Transverse colon (tissue), 4 donors: Measurements from ENCODE around the gene KCNJ16. TPM values are rescaled to one million over a fixed set of nuclear protein-coding genes. Genes with fewer than 3 reads are reported as not detected.

Experiments used
- DNase-seq: peaks from one replicate; pipeline ENCODE4 v3.0.0-alpha.2; 2019
- H3K27ac ChIP-seq, 4 donors: fragments of 200-600 bp; sonication (generic); 2 replicates each; pipeline ENCODE4 v1.5.1; 2016 to 2018; ENCODE audit warnings: inconsistent platforms in 4 of 4
- H3K27me3 ChIP-seq: fragments of 200-600 bp; sonication (generic); 2 replicates; pipeline ENCODE4 v1.5.1; 2017; ENCODE audit warnings: inconsistent platforms
- H3K36me3 ChIP-seq, 4 donors: fragments of 200-600 bp; sonication (generic); 2 replicates each; pipeline ENCODE4 v1.5.1; 2017 to 2019; ENCODE audit warnings: inconsistent platforms in 4 of 4
- H3K4me1 ChIP-seq, 4 donors: fragments of 200-600 bp; sonication (generic); 2 replicates each; pipeline ENCODE4 v1.5.1; 2017 to 2020; ENCODE audit warnings: inconsistent platforms in 4 of 4
- H3K4me3 ChIP-seq, 4 donors: fragments of 200-600 bp; sonication (generic); 1 replicate in 1 of 4; 2 replicates in 3 of 4; pipeline versions ENCODE4 v1.5.1 to v1.6.1; 2017 to 2019; ENCODE audit warnings: inconsistent platforms in 4 of 4
- H3K9me3 ChIP-seq, 2 donors: fragments of 200-600 bp; sonication (generic); 2 replicates each; pipeline ENCODE4 v1.5.1; 2017 to 2019; ENCODE audit warnings: inconsistent platforms in 2 of 2
- CTCF ChIP-seq, 5 experiments: fragments of 200-600 bp in 3 of 5; fragments of 450-650 bp in 2 of 5; sonication (generic) in 3 of 5; IDR thresholded peaks; 1 replicate in 2 of 5; 2 replicates in 3 of 5; pipeline ENCODE4 v1.5.1; 2016 to 2017; ENCODE audit warnings: antibody characterized with exemption in 5 of 5, inconsistent platforms in 3 of 5, mild to moderate bottlenecking in 2 of 5, moderate library complexity in 1 of 5
- EP300 ChIP-seq: sonication (generic); formaldehyde crosslinking; IDR thresholded peaks from one replicate; pipeline ENCODE4 v1.6.1; 2017; ENCODE audit warnings: antibody characterized with exemption, low read depth
- POLR2A ChIP-seq: fragments of 450-650 bp; IDR thresholded peaks from one replicate; pipeline ENCODE4 v1.6.1; 2016; ENCODE audit warnings: antibody characterized with exemption, mild to moderate bottlenecking, moderate library complexity
- POLR2AphosphoS5 ChIP-seq, 3 donors: sonication (generic); formaldehyde crosslinking; IDR thresholded peaks; one replicate each; pipeline ENCODE4 v1.6.1; 2016; ENCODE audit warnings: antibody characterized with exemption in 3 of 3
- WGBS, 2 donors: methylation state at CpG; one replicate each; pipeline ENCODE4 v1.1.5; 2018; ENCODE audit warnings: low coverage in 1 of 2; 5-methylcytosine and 5-hydroxymethylcytosine counted together
- in situ Hi-C, 4 donors: fragments of 200-750 bp; cut with MboI; loops; one replicate each; pipeline versions ENCODE4 v1.15.0 to v1.15.1; 2017; ENCODE audit warnings: low sequenced_read_pairs in 3 of 4, low pct_ligation_motif_present in 1 of 4, low pct_unique_long_range_greater_than_20kb in 1 of 4
- intact Hi-C: fragments of 100-400 bp; cut with DNase I; formaldehyde crosslinking; loops from one replicate; pipeline ENCODE4 v1.15.1; 2023; ENCODE audit warnings: low total_unique reads
- total RNA-seq, 4 donors: library from RNA; depleted of rRNA; stranded (reverse); fragments of >200 nt; gene quantifications; one replicate each; pipeline ENCODE4 v1.1.0, GENCODE V29; 2016

The KCNJ16 gene
- total RNA-seq, 4 donors from 2014 or later = 0.27 TPM; not detected in 3

- Histone ChIP-seq H3K4me3 (no peak overlapping the region), H3K27me3 (no peaks in the 10 kb centered on the region), H3K36me3 (no peaks in the 10 kb centered on the region), H3K9me3 (no peaks in the 10 kb centered on the region), H3K27ac (no peak overlapping the region), H3K4me1 (no peaks in the 10 kb centered on the region)
- intact Hi-C loops (no loop called here), in situ Hi-C loops (no loop called here)
- TF ChIP-seq POLR2A (no peak), CTCF (IDR thresholded peaks at IDR 0.05) (no peak), EP300 (no peak), POLR2AphosphoS5 (IDR thresholded peaks at IDR 0.05) (no peak)
- WGBS, 2 donors = 79 to 93% methylated on average over 6 of the region's 6 CpGs
- no peak for DNase-seq
These were observed 33.0 kb downstream of the KCNJ16 start for GRCh38 chr17:70107904-70108565.

GRCh38 chr17:70109497-70109896, 34.5 kb downstream of the KCNJ16 start:
- Histone ChIP-seq H3K36me3 (no peaks in the 10 kb centered on the region), H3K4me3 (no peak overlapping the region), H3K27me3 (no peaks in the 10 kb centered on the region), H3K9me3 (no peaks in the 10 kb centered on the region), H3K4me1 (no peaks in the 10 kb centered on the region), H3K27ac (no peak overlapping the region)
- DNase-seq = no peak
- TF ChIP-seq CTCF (IDR thresholded peaks at IDR 0.05) (no peak), POLR2A (no peak), POLR2AphosphoS5 (IDR thresholded peaks at IDR 0.05) (no peak), EP300 (no peak)
- intact Hi-C loops = no loop called here
- 65 to 82% methylated on average over 2 to 3 of the region's 3 CpGs for WGBS, 2 donors
- in situ Hi-C loops = no loop called here

GRCh38 chr17:70110443-70110880, 35.4 kb downstream of the KCNJ16 start:
- no peak for DNase-seq
- no peak for TF ChIP-seq CTCF (IDR thresholded peaks at IDR 0.05)
- no peak for TF ChIP-seq POLR2AphosphoS5 (IDR thresholded peaks at IDR 0.05)
- TF ChIP-seq EP300 = no peak

GRCh38 chr17:70111201-70111600, 36.2 kb downstream of the KCNJ16 start:
- intact Hi-C loops (no loop called here), in situ Hi-C loops (no loop called here)
- H3K4me1 ChIP-seq = no peaks in the 10 kb centered on the region
- TF ChIP-seq EP300 (no peak), POLR2AphosphoS5 (IDR thresholded peaks at IDR 0.05) (no peak), CTCF (IDR thresholded peaks at IDR 0.05) (no peak), POLR2A (no peak)
- H3K9me3 ChIP-seq = no peaks in the 10 kb centered on the region
- no peak overlapping the region for H3K27ac ChIP-seq
- no peaks in the 10 kb centered on the region for H3K27me3 ChIP-seq
- no peaks in the 10 kb centered on the region for H3K36me3 ChIP-seq
- H3K4me3 ChIP-seq = no peak overlapping the region
- WGBS, 2 donors = 83 to 86% methylated on average over 4 of the region's 4 CpGs
- DNase-seq = no peak

More at GRCh38 chr17:70110443-70110880, 35.4 kb downstream of the KCNJ16 start:
- no peaks in the 10 kb centered on the region for H3K36me3 ChIP-seq
- in situ Hi-C loops (no loop called here), intact Hi-C loops (no loop called here)
- H3K27me3 ChIP-seq = no peaks in the 10 kb centered on the region
- H3K4me1 ChIP-seq = no peaks in the 10 kb centered on the region
- no peak overlapping the region for H3K4me3 ChIP-seq
- H3K27ac ChIP-seq = no peak overlapping the region
- 50 to 79% methylated on average over 2 to 7 of the region's 7 CpGs for WGBS, 2 donors
- no peaks in the 10 kb centered on the region for H3K9me3 ChIP-seq
